ENCODE data around the gene HOXB1.

The HOXB1 gene

DNA sequence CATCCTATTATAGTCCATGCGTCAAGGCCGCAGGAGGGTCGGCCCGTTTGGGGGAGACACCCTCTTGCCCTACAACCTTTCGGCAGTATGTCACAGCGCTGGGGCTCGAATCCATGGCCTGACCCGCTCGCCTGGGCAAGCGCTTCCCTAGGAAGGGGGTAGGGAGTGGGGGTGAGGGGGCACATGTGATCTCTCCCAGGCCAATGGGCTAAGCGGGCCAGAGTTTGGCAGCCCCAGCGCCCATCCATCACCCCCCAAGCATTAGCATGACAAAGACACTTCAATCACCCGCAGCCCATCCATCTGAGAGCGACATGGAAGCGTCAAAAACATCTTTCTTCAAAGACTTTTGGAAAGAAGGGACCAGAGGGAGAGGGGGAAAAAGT lies at the start of gene HOXB1:
HOXB1 (minus strand) TSS at position 125 of the 386 bp plus-strand sequence; CDS start at position 18, 107 bp downstream.
- no peaks in the 10 kb centered on the region for H3K79me2 ChIP-seq (ENCODE audit: insufficient read depth, low read length)
- DNase-seq (no peak), ATAC-seq (ENCODE audit: insufficient read depth, low read depth) (no peak)
- TF ChIP-seq, protein P1, sequence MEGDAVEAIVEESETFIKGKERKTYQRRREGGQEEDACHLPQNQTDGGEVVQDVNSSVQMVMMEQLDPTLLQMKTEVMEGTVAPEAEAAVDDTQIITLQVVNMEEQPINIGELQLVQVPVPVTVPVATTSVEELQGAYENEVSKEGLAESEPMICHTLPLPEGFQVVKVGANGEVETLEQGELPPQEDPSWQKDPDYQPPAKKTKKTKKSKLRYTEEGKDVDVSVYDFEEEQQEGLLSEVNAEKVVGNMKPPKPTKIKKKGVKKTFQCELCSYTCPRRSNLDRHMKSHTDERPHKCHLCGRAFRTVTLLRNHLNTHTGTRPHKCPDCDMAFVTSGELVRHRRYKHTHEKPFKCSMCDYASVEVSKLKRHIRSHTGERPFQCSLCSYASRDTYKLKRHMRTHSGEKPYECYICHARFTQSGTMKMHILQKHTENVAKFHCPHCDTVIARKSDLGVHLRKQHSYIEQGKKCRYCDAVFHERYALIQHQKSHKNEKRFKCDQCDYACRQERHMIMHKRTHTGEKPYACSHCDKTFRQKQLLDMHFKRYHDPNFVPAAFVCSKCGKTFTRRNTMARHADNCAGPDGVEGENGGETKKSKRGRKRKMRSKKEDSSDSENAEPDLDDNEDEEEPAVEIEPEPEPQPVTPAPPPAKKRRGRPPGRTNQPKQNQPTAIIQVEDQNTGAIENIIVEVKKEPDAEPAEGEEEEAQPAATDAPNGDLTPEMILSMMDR (IDR thresholded peaks at IDR 0.05; ENCODE audit: borderline replicate concordance, extremely low read depth, low read length, poor library complexity, severe bottlenecking) = no peak
- TF ChIP-seq EZH2 (IDR thresholded peaks at IDR 0.05; ENCODE audit: borderline replicate concordance, low read depth, low read length, severe bottlenecking) = no peak
- H2AFZ ChIP-seq (ENCODE audit: low read depth, low read length) = no peak within 1 kb of the TSS
- no peaks in the 10 kb centered on the region for H3K9me3 ChIP-seq (ENCODE audit: insufficient read depth, low read length, severe bottlenecking)
- no peak within 1 kb of the TSS for H3K4me2 ChIP-seq (ENCODE audit: insufficient read depth, low read length)
- no peaks in the 10 kb centered on the region for H4K20me1 ChIP-seq (ENCODE audit: insufficient read depth, low read length)
- no peaks in the 10 kb centered on the region for H3K4me1 ChIP-seq (ENCODE audit: insufficient read depth, low read length)
- H3K9ac ChIP-seq (ENCODE audit: low read depth, low read length) = no peak within 1 kb of the TSS
- no peaks in the 10 kb centered on the region for H3K36me3 ChIP-seq (ENCODE audit: insufficient read depth, low read length)
- H3K27me3 ChIP-seq (ENCODE audit: insufficient read depth, low read length, poor library complexity) = peaks cover 12% of the 10 kb centered on the region
- H3K27ac ChIP-seq (ENCODE audit: low read length) = no peak within 1 kb of the TSS
- H3K4me3 ChIP-seq (ENCODE audit: low read depth in 1 of 2, low read length in 2 of 2) = no peak within 1 kb of the TSS

GRCh38 chr17:48579760-48580554 lies 49.1 kb upstream of the HOXB1 start:
- Histone ChIP-seq H2AFZ (ENCODE audit: low read depth, low read length) (no peak overlapping the region), H3K27me3 (ENCODE audit: insufficient read depth, low read length, poor library complexity) (peaks cover 5% of the 10 kb centered on the region), H3K9ac (ENCODE audit: low read depth, low read length) (no peak overlapping the region), H3K4me1 (ENCODE audit: insufficient read depth, low read length) (no peaks in the 10 kb centered on the region), H3K9me3 (ENCODE audit: insufficient read depth, low read length, severe bottlenecking) (no peaks in the 10 kb centered on the region), H3K4me3 (ENCODE audit: low read depth in 1 of 2, low read length in 2 of 2) (no peak overlapping the region), H3K4me2 (ENCODE audit: insufficient read depth, low read length) (no peak overlapping the region), H3K79me2 (ENCODE audit: insufficient read depth, low read length) (no peaks in the 10 kb centered on the region), H4K20me1 (ENCODE audit: insufficient read depth, low read length) (peaks cover 4% of the 10 kb centered on the region; the same call in 1 of the 2 replicates), H3K36me3 (ENCODE audit: insufficient read depth, low read length) (no peaks in the 10 kb centered on the region), H3K27ac (ENCODE audit: low read length) (no peak overlapping the region)
- DNase-seq (no peak), ATAC-seq (ENCODE audit: insufficient read depth, low read depth) (no peak)
- no peak for TF ChIP-seq EZH2 (IDR thresholded peaks at IDR 0.05; ENCODE audit: borderline replicate concordance, low read depth, low read length, severe bottlenecking)
- TF ChIP-seq, protein P1 (IDR thresholded peaks at IDR 0.05; ENCODE audit: borderline replicate concordance, extremely low read depth, low read length, poor library complexity, severe bottlenecking) = no peak

DNA sequence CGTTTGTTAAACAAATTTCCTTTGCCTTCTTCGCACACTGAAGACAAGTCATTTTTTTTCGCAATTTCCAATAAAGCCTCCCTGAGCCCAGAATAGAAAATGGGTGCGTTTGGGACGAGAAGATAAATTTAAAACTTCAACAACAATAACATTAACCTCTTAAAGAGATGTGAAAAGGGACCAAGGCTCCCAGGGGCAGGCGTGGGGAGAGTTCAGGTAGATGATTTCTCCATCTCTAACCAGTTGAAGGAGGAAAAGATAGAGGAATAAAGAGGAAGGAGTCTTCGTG lies 48.6 kb upstream of the HOXB1 start:
- Histone ChIP-seq H3K9ac (ENCODE audit: low read depth, low read length) (no peak overlapping the region), H3K4me1 (ENCODE audit: insufficient read depth, low read length) (no peaks in the 10 kb centered on the region), H2AFZ (ENCODE audit: low read depth, low read length) (no peak overlapping the region), H3K9me3 (ENCODE audit: insufficient read depth, low read length, severe bottlenecking) (no peaks in the 10 kb centered on the region), H3K27me3 (ENCODE audit: insufficient read depth, low read length, poor library complexity) (peaks cover 8% of the 10 kb centered on the region), H3K4me2 (ENCODE audit: insufficient read depth, low read length) (no peak overlapping the region), H3K4me3 (ENCODE audit: low read depth in 1 of 2, low read length in 2 of 2) (no peak overlapping the region), H3K36me3 (ENCODE audit: insufficient read depth, low read length) (no peaks in the 10 kb centered on the region), H3K27ac (ENCODE audit: low read length) (no peak overlapping the region), H3K79me2 (ENCODE audit: insufficient read depth, low read length) (no peaks in the 10 kb centered on the region), H4K20me1 (ENCODE audit: insufficient read depth, low read length) (peaks cover 4% of the 10 kb centered on the region; the same call in 1 of the 2 replicates)
- ATAC-seq (ENCODE audit: insufficient read depth, low read depth) (no peak), DNase-seq (no peak)
- no peak for TF ChIP-seq EZH2 (IDR thresholded peaks at IDR 0.05; ENCODE audit: borderline replicate concordance, low read depth, low read length, severe bottlenecking)
- TF ChIP-seq, protein P1 (IDR thresholded peaks at IDR 0.05; ENCODE audit: borderline replicate concordance, extremely low read depth, low read length, poor library complexity, severe bottlenecking) = no peak

All from DND-41 (cell line).